Cardiac septum (tissue), 1 donor: Measurements from ENCODE around the gene ST6GALNAC5. TPM values are rescaled to one million over a fixed set of nuclear protein-coding genes. Genes with fewer than 3 reads are reported as not detected.

Source experiments
- DNase-seq: peaks from one replicate; pipeline ENCODE4 v3.0.0-alpha.2; 2020; ENCODE audit warnings: low spot score
- intact Hi-C: fragments of 100-400 bp; cut with DNase I; formaldehyde crosslinking; loops from one replicate; pipeline ENCODE4 v1.14.0; 2022
- microRNA-seq: library from miRNA; unstranded; fragments of <30 nt; microRNA quantifications from one replicate; pipeline ENCODE4 v1.2.0, GENCODE V29; 2020
- total RNA-seq: library from RNA; stranded (reverse); fragmentation: NEBNext Ultra II Directional; extraction: Animal tissue kit (Norgen Biotek cat#: 25700); gene quantifications from one replicate; pipeline ENCODE4 v1.2.1, GENCODE V29; 2021
- donor health status: DM: no; HTN: no; CAD: no.

The ST6GALNAC5 gene
- total RNA-seq, 1 donor from 2014 or later = 1.9 TPM

GRCh38 chr1:77084457-77084856 lies 217.2 kb downstream of the ST6GALNAC5 start:
- no peak for DNase-seq
- intact Hi-C loops = no loop called here

GRCh38 chr1:77085109-77085508 lies 217.8 kb downstream of the ST6GALNAC5 start:
- intact Hi-C loops = no loop called here
- DNase-seq = no peak

GRCh38 chr1:77089756-77090155 lies 222.5 kb downstream of the ST6GALNAC5 start:
- no peak for DNase-seq
- intact Hi-C loops = no loop called here

GRCh38 chr1:77095236-77095635 lies 228.0 kb downstream of the ST6GALNAC5 start:
- intact Hi-C loops = no loop called here
- DNase-seq = no peak

GRCh38 chr1:77096496-77097255 lies 229.4 kb downstream of the ST6GALNAC5 start:
- DNase-seq = no peak
- intact Hi-C loops = no loop called here

- no peak for DNase-seq
- intact Hi-C loops = no loop called here
Measured at GRCh38 chr1:77100875-77101274, 233.6 kb downstream of the ST6GALNAC5 start.

- DNase-seq = no peak
- intact Hi-C loops = no loop called here
Measured at GRCh38 chr1:77103486-77103885, 236.2 kb downstream of the ST6GALNAC5 start.

- no peak for DNase-seq
- intact Hi-C loops = no loop called here
Measured at GRCh38 chr1:77104672-77105071, 237.4 kb downstream of the ST6GALNAC5 start.

Small RNAs within 50 kb of the gene (microRNA-seq; reads per million reads assigned to microRNA genes)
- gene MIR7156 = not detected
